ENCODE measurements around the gene PIGT.

Gene PIGT

GRCh38 chr20:45400346-45401031 lies 15.5 kb upstream of the PIGT start:
- no peak for DNase-seq (ENCODE audit: low read depth in 2 of 2)

GRCh38 chr20:45402946-45403345 lies 13.0 kb upstream of the PIGT start:
- DNase-seq (ENCODE audit: low read depth in 2 of 2): no peak

- no peak for DNase-seq (ENCODE audit: low read depth in 2 of 2)
Measured at GRCh38 chr20:45404438-45404837, 11.5 kb upstream of the PIGT start.

- DNase-seq (ENCODE audit: low read depth in 2 of 2): no peak
Measured at GRCh38 chr20:45405571-45406259, 10.2 kb upstream of the PIGT start.

- DNase-seq (ENCODE audit: low read depth in 2 of 2): peak in 1 of 2 donors; percentile 40
Measured at GRCh38 chr20:45406260-45407066, 9.5 kb upstream of the PIGT start.

- no peak for DNase-seq (ENCODE audit: low read depth in 2 of 2)
Measured at GRCh38 chr20:45407067-45407745, 8.7 kb upstream of the PIGT start.

- DNase-seq (ENCODE audit: low read depth in 2 of 2): no peak
Measured at GRCh38 chr20:45407783-45408645, 7.9 kb upstream of the PIGT start, which contains the start of gene DBNDD2. Gene DBNDD2 (plus strand): TSS chr20:45408289. CDS start chr20:45408468, 179 bp downstream.

GRCh38 chr20:45408646-45409213 lies 7.2 kb upstream of the PIGT start:
- no peak for DNase-seq (ENCODE audit: low read depth in 2 of 2)

- no peak for DNase-seq (ENCODE audit: low read depth in 2 of 2)
Measured at GRCh38 chr20:45409521-45410272, 6.2 kb upstream of the PIGT start.

GRCh38 chr20:45410887-45411286 lies 5.1 kb upstream of the PIGT start:
- no peak for DNase-seq (ENCODE audit: low read depth in 2 of 2)

GRCh38 chr20:45412653-45413052 lies 3.3 kb upstream of the PIGT start:
- DNase-seq (ENCODE audit: low read depth in 2 of 2): no peak

GRCh38 chr20:45413479-45413878 lies 2.5 kb upstream of the PIGT start:
- DNase-seq (ENCODE audit: low read depth in 2 of 2): no peak

GRCh38 chr20:45416917-45417316 lies 976 bp downstream of the PIGT start:
- DNase-seq (ENCODE audit: low read depth in 2 of 2): no peak

- DNase-seq (ENCODE audit: low read depth in 2 of 2): no peak
Measured at GRCh38 chr20:45419188-45420091, 3.5 kb downstream of the PIGT start.

- DNase-seq (ENCODE audit: low read depth in 2 of 2): no peak
Measured at GRCh38 chr20:45420125-45420524, 4.2 kb downstream of the PIGT start.

- DNase-seq (ENCODE audit: low read depth in 2 of 2): no peak
Measured at GRCh38 chr20:45423700-45424099, 7.8 kb downstream of the PIGT start.

GRCh38 chr20:45425561-45425960 lies 9.6 kb downstream of the PIGT start:
- no peak for DNase-seq (ENCODE audit: low read depth in 2 of 2)

GRCh38 chr20:45426320-45427016 lies 10.5 kb downstream of the PIGT start:
- no peak for DNase-seq (ENCODE audit: low read depth in 2 of 2)
